GM23248 (cell line): ENCODE data around the gene ARHGAP23.
"Not testable (repeated sequence)": the region's sequence is repeated elsewhere in the genome, so short reads cannot be mapped to it uniquely, and the experiment has no call there.

ENCODE experiments used
- EZH2 ChIP-seq: fragments of 200-600 bp; sonication (generic); IDR thresholded peaks from 2 replicates; pipeline ENCODE4 v1.6.1; 2018; ENCODE audit warnings: antibody characterized with exemption, mild to moderate bottlenecking; ENCODE audit not compliant: insufficient read depth, poor library complexity, severe bottlenecking
- EZH2phosphoT487 ChIP-seq: fragments of 200-600 bp; sonication (generic); IDR thresholded peaks from 2 replicates; pipeline ENCODE4 v1.6.1; 2018; ENCODE audit warnings: antibody characterized with exemption, moderate library complexity, mild to moderate bottlenecking, low read depth; ENCODE audit not compliant: insufficient read depth

GRCh38 chr17:38494152-38494551, 65.9 kb downstream of the ARHGAP23 start:
- not testable (repeated sequence) for TF ChIP-seq EZH2, EZH2phosphoT487
